Measurements from ENCODE around the gene CKAP5. TPM values are rescaled to one million over a fixed set of nuclear protein-coding genes. Genes with fewer than 3 reads are reported as not detected.

The CKAP5 gene
- total RNA-seq, 1 experiment from 2014 or later: 166 TPM

DNA sequence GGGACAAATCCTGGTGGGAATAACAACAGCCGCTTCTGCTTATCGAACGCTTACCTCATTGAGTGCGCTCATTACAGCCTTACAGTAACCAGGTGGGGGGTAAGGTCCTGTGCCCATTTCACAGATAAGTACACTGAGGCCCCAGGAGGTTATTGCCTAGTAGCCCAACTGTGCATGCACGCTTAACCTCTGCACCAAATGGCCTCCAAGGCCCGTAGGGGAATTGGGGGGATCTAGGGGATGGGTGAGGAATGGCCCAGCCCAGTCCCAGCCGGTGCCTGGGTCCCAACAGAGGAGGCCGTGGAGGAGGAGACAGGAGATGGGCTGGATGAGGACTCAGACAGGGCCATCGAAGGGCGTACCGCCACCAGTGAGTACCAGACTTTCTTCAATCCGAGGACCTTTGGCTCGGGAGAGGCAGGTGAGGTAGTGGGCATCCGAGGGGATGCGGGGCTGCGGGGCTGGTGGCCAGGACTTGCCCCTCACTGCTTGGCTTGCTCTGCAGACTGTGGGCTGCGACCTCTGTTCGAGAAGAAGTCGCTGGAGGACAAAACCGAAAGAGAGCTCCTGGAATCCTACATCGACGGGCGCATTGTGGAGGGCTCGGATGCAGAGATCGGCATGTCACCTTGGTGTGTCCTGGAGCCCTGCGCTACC, 119.7 kb downstream of the CKAP5 start:
- Histone ChIP-seq H3K4me3 (replicated peaks in 1 of 2; ENCODE audit: low read depth in 1 of 2, low read length in 2 of 2) (no peak overlapping the region), H3K9ac (ENCODE audit: low read length) (no peak overlapping the region), H3K79me2 (ENCODE audit: insufficient read depth, low read length) (no peaks in the 10 kb centered on the region), H3K36me3 (ENCODE audit: control insufficient read depth in 1 of 2, insufficient read depth in 2 of 2, low read length in 2 of 2) (no peaks in the 10 kb centered on the region), H2AFZ (ENCODE audit: low read depth, low read length, poor library complexity, severe bottlenecking) (no peak overlapping the region), H4K20me1 (ENCODE audit: insufficient read depth) (no peaks in the 10 kb centered on the region), H3K9me2 (ENCODE audit: insufficient read depth) (no peaks in the 10 kb centered on the region), H3K9me3 (ENCODE audit: control insufficient read depth in 1 of 2, insufficient read depth in 1 of 2, low read depth in 1 of 2, low read length in 2 of 2) (no peaks in the 10 kb centered on the region), H3K27ac (ENCODE audit: low read depth, low read length) (no peak overlapping the region), H3K4me1 (ENCODE audit: control insufficient read depth in 1 of 2, insufficient read depth in 2 of 2, low read length in 2 of 2) (no peaks in the 10 kb centered on the region), H3K27me3 (ENCODE audit: insufficient read depth, low read length) (no peaks in the 10 kb centered on the region), H3K4me2 (ENCODE audit: low read length) (no peak overlapping the region)
- ChIA-PET POLR2A (no interaction called here), RAD21 (ENCODE audit: low non-redundant PET in 1 of 2, low total read pairs in 2 of 2, uncharacterized antibody in 2 of 2, unreplicated experiment in 2 of 2) (no interaction called here), CTCF (no interaction called here)
- DNase-seq (ENCODE audit: low read depth, low spot score): no peak
- no peak for ATAC-seq
- no peak for TF ChIP-seq RAD21 (IDR thresholded peaks at IDR 0.05; ENCODE audit: low read depth)
- TF ChIP-seq EZH2 (IDR thresholded peaks at IDR 0.05): no peak
- TF ChIP-seq, protein P1, sequence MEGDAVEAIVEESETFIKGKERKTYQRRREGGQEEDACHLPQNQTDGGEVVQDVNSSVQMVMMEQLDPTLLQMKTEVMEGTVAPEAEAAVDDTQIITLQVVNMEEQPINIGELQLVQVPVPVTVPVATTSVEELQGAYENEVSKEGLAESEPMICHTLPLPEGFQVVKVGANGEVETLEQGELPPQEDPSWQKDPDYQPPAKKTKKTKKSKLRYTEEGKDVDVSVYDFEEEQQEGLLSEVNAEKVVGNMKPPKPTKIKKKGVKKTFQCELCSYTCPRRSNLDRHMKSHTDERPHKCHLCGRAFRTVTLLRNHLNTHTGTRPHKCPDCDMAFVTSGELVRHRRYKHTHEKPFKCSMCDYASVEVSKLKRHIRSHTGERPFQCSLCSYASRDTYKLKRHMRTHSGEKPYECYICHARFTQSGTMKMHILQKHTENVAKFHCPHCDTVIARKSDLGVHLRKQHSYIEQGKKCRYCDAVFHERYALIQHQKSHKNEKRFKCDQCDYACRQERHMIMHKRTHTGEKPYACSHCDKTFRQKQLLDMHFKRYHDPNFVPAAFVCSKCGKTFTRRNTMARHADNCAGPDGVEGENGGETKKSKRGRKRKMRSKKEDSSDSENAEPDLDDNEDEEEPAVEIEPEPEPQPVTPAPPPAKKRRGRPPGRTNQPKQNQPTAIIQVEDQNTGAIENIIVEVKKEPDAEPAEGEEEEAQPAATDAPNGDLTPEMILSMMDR (IDR thresholded peaks at IDR 0.05 in 2 of 3, conservative IDR thresholded peaks at IDR 0.05 in 1 of 3; ENCODE audit: borderline replicate concordance in 1 of 3, insufficient read depth in 1 of 3, low read depth in 2 of 3, low read length in 2 of 3): no peak
- no peak for TF ChIP-seq FOSL1 (IDR thresholded peaks at IDR 0.05; ENCODE audit: low read depth)
- TF ChIP-seq, protein P2, sequence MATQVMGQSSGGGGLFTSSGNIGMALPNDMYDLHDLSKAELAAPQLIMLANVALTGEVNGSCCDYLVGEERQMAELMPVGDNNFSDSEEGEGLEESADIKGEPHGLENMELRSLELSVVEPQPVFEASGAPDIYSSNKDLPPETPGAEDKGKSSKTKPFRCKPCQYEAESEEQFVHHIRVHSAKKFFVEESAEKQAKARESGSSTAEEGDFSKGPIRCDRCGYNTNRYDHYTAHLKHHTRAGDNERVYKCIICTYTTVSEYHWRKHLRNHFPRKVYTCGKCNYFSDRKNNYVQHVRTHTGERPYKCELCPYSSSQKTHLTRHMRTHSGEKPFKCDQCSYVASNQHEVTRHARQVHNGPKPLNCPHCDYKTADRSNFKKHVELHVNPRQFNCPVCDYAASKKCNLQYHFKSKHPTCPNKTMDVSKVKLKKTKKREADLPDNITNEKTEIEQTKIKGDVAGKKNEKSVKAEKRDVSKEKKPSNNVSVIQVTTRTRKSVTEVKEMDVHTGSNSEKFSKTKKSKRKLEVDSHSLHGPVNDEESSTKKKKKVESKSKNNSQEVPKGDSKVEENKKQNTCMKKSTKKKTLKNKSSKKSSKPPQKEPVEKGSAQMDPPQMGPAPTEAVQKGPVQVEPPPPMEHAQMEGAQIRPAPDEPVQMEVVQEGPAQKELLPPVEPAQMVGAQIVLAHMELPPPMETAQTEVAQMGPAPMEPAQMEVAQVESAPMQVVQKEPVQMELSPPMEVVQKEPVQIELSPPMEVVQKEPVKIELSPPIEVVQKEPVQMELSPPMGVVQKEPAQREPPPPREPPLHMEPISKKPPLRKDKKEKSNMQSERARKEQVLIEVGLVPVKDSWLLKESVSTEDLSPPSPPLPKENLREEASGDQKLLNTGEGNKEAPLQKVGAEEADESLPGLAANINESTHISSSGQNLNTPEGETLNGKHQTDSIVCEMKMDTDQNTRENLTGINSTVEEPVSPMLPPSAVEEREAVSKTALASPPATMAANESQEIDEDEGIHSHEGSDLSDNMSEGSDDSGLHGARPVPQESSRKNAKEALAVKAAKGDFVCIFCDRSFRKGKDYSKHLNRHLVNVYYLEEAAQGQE (IDR thresholded peaks at IDR 0.05; ENCODE audit: low read depth): no peak
- TF ChIP-seq, protein P3, sequence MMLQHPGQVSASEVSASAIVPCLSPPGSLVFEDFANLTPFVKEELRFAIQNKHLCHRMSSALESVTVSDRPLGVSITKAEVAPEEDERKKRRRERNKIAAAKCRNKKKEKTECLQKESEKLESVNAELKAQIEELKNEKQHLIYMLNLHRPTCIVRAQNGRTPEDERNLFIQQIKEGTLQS (IDR thresholded peaks at IDR 0.05): no peak
- TF ChIP-seq, protein P4, sequence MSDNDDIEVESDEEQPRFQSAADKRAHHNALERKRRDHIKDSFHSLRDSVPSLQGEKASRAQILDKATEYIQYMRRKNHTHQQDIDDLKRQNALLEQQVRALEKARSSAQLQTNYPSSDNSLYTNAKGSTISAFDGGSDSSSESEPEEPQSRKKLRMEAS (IDR thresholded peaks at IDR 0.05): no peak
- TF ChIP-seq CEBPB (IDR thresholded peaks at IDR 0.05; ENCODE audit: low read depth): no peak
- TF ChIP-seq YY1 (IDR thresholded peaks at IDR 0.05; ENCODE audit: extremely low read depth, insufficient replicate concordance, low read depth, low read length): no peak
- no peak for TF ChIP-seq ZFX (IDR thresholded peaks at IDR 0.05)
- intact Hi-C loops (cut with micrococcal nuclease): no loop called here
- BruUV-seq (replicated peaks): no TSS peak
